ENCODE measurements around the gene MAGEA8.
"Not testable (repeated sequence)": the region's sequence is repeated elsewhere in the genome, so short reads cannot be mapped to it uniquely, and the experiment has no call there.

MAGEA8 gene, protein sequence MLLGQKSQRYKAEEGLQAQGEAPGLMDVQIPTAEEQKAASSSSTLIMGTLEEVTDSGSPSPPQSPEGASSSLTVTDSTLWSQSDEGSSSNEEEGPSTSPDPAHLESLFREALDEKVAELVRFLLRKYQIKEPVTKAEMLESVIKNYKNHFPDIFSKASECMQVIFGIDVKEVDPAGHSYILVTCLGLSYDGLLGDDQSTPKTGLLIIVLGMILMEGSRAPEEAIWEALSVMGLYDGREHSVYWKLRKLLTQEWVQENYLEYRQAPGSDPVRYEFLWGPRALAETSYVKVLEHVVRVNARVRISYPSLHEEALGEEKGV

DNA sequence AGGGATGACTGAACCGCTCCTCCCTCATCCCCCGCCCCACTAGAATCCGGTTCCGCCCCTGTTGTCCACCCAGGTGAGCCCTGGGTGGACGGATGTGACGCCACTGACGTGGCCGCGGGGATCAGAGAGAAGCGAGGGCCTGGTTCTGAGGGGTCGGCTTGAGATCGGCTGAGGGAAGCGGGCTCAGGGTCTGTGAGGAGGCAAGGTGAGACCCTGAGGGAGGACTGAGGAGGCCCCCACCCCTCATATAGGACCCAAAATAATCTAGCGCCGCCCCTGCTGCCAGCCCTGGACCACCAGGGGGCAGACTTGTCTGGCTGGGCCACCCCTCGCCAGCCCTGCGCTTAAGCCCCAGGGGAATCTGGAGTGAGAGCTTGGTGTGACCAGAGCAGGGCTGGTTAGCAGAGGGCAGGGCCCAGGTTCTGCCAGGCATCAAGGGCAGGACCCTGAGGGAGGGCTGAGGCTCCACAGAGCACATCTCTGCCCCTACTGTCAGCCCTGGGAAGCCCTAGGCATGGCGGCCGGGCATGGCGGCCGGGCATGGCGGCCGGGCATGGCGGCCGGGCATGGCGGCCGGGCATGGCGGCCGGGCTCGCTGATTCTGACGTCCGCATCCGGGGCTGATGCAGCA is at the start of gene MAGEA8:
MAGEA8 (plus strand) TSS at position 103 of the 631 bp plus-strand sequence. CDS start 3,090 bp downstream, outside the sequence.
- peak; percentile 77 for DNase-seq

DNA sequence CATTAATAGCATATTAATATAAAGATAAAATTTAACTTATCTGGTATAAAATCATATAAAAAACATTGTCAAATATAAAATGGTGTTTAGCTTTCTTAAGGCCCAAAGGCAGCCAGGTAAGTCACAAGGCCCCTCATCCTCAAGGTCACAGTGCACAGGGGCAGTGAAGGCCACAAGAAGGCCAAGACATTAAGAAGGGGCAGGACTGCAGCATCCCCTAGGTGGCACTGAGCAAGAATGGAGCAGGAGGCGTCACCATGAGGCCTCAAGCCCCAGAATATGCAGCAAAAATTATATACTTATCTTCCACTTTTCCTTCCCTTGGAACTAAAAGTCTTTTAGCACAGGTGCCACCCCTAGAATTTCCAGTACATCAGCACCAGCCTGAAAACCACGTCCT is 49.5 kb upstream of the MAGEA8 start:
- no peak for DNase-seq

DNA sequence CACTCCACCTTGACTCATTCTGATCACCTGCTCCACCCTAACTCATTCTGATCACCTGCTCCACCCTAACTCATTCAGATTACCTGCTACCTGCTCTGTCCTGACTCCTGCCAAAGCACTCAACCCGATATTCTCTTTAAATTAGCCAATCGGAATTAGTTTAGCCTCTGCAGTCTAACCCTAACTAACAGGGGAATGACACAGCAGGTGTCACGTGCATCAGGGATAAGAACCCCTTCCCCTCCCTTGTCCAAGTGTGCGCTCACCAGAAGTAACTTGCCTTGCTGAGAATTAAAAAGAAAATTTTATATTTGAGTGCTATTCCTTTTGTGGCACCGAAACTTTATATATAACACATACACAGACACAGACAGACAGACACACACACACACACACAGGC is 44.3 kb upstream of the MAGEA8 start:
- DNase-seq: not testable (repeated sequence)

DNA sequence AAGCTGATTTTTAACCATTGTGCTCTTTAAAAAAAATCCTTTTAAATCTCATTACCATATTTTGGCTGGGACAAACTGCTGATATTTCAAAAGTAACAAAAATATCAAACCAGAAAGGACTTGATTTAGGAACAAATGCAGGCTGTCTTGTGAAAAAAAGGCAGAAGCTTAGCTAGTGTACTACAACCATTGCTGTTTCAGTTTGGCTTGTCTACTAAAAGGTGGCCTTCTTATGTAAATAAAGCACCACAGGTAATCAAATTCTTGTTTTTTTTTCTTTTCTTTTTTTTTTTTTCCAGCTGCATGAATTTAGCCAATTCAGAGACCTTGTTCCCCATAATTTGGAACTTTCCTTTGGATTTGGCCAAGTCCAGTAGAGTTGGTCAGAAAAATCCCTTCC is 43.8 kb upstream of the MAGEA8 start:
- no peak for DNase-seq

GRCh38 chrX:149837639-149838038 is 43.3 kb upstream of the MAGEA8 start:
- no peak for DNase-seq

GRCh38 chrX:149841929-149842328 is 39.1 kb upstream of the MAGEA8 start:
- DNase-seq: no peak

DNA sequence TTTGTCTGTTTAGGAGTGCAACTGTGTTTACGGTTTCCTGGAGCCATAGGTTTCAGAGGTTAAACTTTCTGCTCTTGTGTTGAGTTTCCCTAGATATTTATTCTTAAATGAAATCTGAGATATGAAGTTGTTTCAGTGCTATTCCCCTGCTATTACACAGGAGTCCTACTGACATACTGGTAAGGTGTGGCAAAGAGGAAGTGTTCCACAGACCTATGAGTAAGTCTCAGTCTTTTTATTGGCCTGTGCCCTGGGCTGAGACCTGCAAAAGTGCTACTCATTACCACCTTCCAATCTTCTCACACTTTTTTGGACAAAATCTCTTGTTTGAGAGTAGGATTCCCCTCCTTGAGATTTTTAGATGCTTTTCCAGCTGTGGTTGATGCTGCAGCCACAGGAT is 35.6 kb upstream of the MAGEA8 start:
- DNase-seq: no peak

DNA sequence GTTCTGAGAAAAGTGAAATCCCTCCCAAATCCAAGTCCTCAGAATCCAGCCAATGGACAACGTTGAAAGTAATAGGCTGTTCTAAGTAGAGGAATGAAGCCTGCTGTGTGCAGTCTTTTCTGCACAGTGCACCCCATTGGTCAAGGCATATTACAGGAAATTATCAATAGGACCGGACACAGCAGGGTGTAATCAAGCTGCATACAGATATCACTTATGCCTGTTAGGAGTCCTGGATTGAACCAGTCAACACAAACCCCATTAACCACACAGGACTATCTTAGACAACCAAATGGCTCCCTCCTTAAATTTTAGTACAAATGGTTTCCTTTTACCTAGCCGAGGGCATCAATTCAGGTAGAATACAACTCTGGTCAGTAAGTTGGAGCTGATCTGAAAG is 34.2 kb upstream of the MAGEA8 start:
- DNase-seq: no peak

- DNase-seq: no peak
Observed at GRCh38 chrX:149848855-149849254, 32.1 kb upstream of the MAGEA8 start.

GRCh38 chrX:149849787-149850186 is 31.2 kb upstream of the MAGEA8 start:
- no peak for DNase-seq

GRCh38 chrX:149851864-149852263 is 29.1 kb upstream of the MAGEA8 start:
- no peak for DNase-seq

- DNase-seq: no peak
Observed at GRCh38 chrX:149853925-149854324, 27.1 kb upstream of the MAGEA8 start.

- DNase-seq: no peak
Observed at GRCh38 chrX:149858592-149858991, 22.4 kb upstream of the MAGEA8 start.

DNA sequence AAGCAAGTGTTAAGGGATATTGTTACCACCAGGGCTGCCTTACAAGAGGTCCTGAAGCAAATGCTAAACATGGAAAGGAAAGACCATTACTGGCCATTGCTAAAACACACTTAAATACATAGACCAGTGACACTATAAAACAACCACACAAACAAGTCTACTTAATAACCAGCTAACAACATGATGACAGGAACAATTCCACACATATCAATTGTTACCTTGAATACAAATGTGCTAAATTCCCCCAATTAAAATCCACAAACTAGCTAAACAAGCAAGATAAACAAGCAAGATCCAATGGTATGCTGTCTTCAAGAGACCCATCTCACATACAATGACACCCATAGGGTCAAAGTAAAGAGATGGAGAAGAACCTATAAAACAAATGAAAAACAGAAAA is 20.5 kb upstream of the MAGEA8 start:
- DNase-seq: no peak

- no peak for DNase-seq
Observed at GRCh38 chrX:149865390-149865789, 15.6 kb upstream of the MAGEA8 start.

DNA sequence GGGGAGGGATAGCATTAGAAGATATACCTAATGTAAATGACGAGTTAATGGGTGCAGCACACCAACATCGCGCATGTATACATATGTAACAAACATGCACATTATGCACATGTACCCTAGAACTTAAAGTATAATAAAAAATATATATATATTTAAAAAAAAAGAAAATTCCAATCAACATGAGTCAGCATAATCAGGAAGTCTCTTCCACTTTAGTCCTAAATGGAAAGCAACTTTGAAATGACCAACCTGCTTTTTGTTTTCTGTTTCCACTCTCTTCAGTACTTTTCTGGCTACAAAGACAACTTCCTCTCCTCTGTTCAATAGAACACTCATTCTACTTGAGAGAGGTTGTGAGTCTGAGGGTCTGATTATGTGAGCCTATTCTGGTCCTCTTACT is 13.5 kb upstream of the MAGEA8 start:
- DNase-seq: no peak

DNA sequence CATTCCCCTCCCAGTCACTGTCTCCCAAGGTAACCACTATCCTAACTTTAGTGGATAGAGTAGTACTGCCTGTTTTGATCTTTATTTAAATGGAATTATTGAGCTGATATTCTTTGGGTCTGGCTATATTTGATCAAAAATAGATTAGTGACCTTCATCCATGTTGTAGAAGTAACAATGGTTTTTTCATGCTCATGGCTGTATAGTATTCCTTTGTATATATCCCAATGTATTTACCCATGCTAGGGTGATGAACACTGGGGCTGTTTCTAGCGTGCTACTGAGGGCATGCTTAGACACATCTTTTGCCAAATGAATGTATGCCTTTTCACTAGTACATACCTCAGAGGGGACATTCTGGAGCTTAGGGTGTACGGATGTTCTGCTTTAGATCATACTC is 10.1 kb upstream of the MAGEA8 start:
- DNase-seq: no peak

- no peak for DNase-seq
Observed at GRCh38 chrX:149871433-149871832, 9.6 kb upstream of the MAGEA8 start.

- DNase-seq: no peak
Observed at GRCh38 chrX:149871940-149872339, 9.0 kb upstream of the MAGEA8 start.

- DNase-seq: no peak
Observed at GRCh38 chrX:149877157-149877556, 3.8 kb upstream of the MAGEA8 start.

GRCh38 chrX:149877636-149878035 is 3.3 kb upstream of the MAGEA8 start:
- DNase-seq: no peak

DNA sequence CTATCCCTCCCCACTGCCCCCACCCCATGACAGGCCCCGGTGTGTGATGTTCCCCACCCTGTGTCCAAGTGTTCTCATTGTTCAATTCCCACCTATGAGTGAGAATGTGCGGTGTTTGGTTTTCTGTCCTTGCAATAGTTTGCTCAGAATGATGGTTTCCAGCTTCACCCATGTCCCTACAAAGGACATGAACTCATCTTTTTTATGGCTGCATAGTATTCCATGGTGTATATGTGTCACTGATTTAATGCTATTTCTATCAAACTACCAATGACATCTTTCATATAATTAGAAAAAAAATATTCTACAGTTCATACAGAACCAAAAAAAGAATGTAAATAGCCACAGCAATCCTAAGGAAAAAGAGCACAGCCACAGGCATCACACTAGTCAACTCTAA is 9.8 kb downstream of the MAGEA8 start:
- DNase-seq: not testable (repeated sequence)

DNA sequence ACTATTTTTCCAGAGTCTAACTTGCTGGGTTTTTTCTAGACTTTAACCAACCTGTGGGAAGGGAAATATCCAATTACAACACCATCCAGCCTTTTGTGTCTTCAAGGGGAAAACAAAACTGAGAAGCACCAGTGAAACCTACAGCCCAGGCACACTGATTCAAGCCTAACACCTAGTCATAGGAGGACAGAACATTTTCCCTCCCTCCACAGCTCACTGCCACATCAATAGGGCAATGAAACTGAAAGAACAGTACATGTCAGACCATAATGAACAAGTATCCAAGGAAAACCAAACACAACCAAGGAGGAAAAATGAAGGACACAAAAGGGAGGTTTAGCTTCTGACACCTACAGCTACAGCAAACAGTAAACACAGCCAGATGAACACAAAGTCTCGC is 17.6 kb downstream of the MAGEA8 start:
- no peak for DNase-seq

GRCh38 chrX:149903889-149904748 is 23.1 kb downstream of the MAGEA8 start:
- no peak for DNase-seq

Measured in NCI-H146 (cell line).